ENCODE measurements around the gene MUC5B. TPM values are rescaled to one million over a fixed set of nuclear protein-coding genes. Genes with fewer than 3 reads are reported as not detected.

Gene MUC5B
- total RNA-seq, 1 donor from 2014 or later, result 16.0 TPM

DNA sequence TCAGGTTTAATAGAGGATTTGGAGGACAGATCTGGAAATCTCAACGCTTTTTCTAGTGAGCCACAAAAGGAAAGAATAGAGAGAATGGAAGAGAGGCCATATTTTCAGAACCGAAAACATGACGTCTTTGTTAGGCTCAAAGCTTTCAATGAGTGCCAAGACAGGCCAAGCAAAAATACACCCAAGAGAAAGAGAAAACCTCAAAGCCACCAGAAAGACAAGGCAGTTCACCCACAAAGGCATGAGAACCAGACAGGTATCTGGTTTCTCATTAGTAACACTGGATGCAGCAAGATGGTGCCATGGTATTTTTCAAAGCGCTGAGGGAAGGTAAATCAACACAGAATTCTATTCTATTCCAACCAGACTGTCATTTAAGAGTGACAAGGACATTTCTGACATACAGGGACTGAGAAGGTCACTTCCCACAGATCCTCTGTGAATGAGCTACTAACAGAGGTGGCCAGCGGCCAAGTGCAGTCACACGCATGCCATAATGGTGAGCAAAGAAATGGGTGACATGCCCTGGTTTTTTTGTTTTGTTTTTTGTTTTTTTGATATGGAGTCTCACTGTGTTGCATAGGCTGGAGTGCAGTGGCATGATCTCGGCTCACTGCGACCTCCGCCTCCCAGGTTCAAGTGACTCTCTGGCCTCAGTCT lies 44.7 kb downstream of the MUC5B start:
- no peak for ATAC-seq

DNA sequence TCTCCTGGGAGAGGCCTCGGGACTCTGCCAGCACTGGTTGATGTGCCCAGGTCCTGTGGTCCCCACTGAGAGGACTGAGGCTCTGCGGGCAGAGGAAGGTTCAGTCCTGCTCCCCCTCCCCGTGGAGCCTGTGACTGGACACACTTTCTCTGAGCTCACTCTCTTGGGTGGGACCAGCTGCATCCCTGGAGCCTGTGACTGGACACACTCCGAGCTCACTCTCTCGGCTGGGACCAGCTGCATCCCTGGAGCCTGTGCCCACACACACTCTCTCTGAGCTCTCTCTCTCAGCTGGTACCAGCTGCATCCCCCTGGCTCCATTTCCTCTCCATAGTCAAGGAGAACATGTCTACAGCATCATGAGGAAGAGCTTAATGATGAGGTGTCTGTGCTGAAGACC lies 47.1 kb downstream of the MUC5B start:
- ATAC-seq, result peak; percentile 25

DNA sequence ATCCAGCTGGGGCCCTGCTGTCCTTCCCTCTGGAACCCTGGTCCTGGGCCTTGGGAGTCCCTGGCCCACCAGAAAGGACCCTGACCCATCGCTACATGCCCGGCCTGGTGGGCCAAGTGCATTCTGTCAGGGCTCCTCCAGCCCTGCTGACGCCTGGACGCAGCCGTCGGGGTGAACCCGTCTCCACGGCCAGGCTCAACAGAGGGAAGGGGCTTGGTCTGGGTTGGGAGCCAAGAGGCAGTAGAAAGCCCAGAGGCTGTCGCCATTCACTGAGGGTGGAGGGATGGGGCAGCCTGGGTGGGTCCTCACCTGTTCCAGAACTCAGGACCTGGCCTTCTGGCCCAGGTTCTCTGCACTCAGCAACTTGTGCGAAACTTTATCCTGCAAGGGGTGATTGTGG lies 47.6 kb downstream of the MUC5B start:
- ATAC-seq, result peak; percentile 14

DNA sequence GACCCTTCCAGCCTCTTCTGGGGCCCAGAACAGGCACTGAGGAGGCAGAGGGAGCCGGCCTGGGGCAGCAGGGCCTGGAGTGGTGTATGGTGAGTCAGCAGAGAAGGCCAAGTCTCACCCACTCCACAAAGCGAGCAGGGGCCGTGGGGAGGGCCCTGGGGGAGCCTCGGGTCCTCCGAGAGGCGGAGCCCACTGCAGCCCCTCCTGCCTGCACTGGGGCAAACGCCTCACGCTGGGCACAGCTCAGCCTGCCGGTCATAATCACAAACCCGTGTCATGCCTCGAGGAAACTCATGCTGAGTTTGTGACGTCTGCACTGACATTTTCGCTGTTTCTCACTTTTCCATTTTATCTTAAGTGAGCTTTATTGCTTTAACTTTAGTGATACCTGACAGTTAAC lies 48.1 kb downstream of the MUC5B start:
- peak; percentile 30 for ATAC-seq

DNA sequence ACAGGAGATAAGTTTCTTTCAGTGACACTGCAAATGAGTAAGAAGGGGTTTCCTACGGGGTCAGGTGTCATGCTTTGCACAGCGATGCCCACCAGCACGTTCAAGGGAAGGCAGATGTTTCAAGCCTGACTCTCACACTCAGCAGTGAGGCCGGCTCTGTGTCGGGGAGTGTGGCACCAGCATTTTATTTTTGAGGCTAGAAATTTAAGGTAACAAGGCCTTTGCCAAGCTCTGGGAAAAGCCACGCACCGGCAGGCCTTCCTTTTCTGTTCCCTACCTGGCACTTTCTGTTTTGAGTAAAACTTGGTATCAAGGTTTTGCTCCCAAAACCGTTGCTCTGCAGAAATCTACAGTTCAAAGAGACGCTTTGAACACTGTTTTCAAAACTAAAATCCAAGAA lies 48.5 kb downstream of the MUC5B start:
- ATAC-seq, result no peak

DNA sequence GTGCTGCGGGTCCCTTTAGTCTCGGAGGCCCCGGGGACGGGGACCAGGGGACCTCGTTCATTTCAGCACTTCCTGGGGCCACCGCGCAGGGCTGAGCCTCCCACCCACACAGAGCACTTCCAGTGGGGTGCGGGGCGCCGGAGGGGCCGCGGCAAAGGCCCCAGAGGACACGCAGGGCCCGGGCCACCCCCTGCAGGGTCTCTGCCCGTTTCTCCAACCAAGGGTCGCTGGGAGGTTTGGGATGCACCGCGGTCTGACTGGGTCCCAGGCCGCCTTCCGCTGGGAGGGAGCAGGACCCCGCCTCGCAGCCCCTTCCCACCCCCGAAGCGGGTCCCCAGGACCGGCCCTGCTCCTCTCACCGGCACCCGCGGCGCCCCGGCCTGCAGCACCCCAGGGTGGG lies 49.1 kb downstream of the MUC5B start:
- peak; percentile 3 for ATAC-seq

DNA sequence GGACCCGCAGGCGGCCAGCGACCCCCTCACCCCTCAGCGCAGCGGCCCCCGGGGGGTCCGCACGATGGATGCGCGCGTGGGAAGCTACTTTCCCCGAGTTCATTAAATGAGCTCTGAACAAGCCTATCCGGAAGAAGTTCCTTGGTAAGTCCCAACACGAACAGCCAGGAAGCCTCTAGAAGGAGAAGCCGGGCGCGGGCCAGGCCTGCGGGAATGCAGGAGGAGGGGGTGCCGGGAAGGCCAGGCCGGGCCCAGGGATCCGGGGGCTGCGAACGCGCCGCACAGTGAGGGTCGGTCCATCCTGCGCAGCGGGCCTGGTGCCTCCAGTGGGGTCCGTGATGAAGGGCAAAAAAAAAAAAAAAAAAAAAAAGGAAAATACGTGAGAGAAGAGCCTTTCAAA lies 49.7 kb downstream of the MUC5B start:
- no peak for ATAC-seq

DNA sequence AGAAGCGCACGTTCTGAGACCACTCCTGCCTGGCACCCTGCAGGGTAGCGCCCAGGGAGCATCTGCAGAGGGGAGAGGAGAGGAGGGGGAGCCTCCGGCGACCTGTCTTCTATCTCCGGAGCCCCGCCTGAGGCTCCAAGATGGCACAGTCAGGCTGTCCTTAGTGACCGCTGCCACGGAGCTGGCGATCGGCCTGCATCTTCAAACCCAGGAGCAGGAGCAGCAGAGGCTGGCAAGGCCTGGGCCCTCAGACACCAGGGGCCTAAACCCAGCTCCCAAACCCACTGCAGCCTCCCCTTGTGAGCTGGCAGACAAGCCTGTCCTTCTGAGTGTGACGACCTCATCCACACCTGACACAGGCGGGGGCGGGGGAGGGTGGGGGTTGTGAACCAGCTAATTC lies 51.6 kb downstream of the MUC5B start:
- ATAC-seq, result no peak

DNA sequence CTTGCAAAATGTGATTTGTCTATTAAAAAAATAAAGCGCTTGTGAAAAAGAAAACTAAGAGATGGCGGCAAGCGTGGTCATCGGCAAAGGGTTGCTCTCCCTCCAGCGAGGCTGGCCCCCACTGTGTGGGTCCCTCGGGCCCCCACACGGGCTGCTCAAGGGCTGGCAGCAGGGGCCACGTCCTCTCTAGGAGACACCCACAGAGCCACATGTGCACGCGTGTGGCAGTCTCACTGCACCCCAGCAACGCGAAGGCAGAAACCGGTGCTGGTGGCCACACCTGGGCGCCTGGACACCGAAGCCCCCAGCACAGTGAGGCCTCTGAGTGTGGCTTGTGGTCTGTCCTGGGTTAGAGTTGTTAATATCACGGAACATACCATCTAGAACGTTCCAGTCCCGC lies 52.2 kb downstream of the MUC5B start:
- no peak for ATAC-seq

DNA sequence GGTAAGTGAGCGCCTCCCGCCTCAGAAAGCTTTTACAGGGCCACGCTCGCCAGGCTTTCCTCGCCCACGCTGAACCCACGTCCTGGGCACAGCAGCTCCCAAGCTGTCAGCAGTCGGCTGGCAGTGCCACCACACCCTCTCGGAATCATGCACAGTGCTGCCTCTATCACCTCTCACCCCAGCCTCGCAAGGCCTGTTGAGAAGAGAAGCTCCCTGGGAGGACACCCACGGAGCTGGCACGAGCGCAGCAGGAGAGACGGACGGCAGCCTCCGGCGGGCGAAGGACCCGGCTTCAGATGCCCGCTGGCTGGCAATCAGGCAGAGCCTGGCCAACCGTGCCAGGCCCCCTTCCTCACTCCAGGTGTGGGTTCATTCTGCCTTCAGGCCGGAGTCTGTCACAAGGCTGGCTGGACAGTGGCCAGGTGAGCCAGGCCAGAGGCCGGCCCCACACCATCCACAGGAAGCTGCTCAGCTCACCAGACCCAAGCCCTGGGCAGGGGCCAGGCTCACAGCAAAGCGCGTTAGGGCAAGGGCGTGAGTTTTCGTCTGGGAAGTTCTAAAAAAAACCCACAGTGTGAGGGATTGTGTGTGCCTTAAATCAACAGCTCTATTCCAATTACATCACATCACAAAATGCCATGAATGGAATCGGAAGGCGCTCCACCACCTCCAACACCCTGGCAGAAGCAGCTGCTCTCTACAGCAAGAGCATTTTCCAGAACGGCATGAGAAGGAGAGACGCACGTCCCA lies 53.4 kb downstream of the MUC5B start:
- ATAC-seq, result no peak

DNA sequence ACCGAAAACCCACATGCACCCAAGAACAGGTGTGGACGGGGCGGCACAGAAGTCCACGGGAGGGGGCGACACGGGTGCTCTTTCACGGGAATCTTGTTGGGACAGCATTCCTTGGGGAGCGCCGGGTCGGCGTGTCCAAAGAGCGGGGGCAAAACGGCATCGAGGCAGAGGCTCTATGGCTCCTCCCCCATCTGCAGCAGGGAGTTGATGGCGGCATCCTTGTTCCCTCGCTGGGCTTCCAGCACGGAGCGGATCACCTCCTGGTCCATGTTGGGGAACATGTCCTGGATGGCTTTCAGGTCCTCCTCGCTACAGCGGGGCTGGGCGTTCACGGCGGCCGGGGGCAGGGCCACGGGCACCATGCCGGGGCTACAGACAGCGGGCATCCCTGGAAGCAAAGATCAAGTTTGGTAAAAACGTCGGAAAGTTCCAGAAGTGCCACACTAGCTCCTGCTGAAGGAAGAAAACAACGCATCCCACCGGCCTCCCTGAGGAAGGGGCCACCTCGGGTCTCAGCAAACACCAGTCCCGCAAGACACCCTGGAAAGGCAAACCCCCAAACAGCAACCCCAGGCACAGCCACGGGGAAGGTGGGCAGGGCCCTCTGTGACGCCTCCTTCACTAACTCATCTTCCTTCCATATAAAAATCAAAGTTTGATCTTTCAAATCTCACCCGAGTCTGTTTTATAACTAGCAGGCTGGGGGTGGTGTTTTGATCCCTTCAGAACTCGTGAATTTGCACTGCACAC lies 54.2 kb downstream of the MUC5B start:
- no peak for ATAC-seq

DNA sequence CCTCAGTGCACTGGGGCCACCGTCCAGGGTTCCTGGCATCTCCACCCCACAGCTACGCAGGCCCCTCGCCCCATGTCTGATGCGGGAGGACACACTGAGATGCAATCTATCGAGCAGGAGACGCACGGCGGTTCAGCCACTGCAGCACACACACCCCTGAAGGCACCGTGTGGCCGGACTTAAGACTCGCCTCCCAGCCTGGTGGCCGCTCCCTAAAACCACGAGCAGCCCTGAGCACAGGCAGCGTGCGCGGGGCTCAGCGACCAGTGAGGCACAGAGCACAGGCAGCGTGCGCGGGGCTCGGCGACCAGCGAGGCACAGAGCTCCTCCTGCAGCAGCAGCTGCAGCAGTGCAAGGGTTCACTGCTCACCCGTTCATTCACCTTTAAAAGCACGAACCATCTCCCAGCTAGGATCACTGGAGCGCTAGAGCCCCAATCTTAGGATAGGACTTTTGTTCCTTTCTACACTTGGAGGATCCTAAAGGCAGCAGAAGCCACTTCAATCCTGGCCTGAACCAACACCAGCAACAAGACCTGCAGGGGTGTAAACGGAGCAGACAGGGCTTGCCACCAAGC lies 55.2 kb downstream of the MUC5B start:
- no peak for ATAC-seq

DNA sequence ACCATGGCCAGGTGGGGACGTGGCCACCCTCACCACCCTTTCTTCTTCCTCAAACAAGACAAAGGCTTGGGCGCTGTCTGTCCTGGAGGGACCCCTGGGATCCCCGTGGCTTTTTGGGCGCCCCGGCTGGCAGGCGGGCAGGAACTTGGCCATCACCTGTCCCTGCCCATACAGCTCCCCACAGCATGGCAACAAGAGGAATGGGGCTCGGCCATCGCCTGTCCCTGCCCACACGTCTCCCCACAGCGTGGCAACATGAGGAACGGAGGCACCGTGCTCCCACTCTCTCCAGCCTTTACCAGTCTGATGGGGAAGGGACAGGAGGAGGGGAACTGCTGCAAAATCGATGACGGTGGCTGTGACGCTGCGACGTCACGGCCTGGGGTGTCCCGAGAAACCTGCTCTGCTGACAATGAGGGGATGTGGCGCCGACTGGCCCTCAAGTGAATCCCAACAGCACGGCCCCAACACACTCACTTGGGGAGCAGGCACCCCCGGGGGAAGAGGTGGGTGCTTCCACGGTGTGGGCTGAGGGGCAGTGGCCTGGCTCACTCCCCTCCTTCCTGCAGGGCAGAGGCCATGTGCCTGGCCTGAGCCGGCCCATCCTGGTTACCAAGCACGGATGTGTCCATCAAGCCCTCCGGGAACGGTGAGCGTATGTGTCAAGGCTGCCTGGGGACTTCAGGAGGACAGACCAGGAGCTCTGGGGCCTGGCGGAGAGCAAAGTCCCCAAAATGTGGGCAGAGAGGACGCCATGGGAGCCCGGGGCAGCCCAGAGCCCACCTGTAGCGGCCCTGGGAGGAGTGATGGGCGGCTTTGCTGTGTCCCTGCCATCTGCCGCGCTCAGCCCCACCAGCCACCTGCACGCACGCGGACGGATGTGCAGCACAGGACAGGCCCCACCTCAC lies 56.2 kb downstream of the MUC5B start:
- ATAC-seq, result no peak

DNA sequence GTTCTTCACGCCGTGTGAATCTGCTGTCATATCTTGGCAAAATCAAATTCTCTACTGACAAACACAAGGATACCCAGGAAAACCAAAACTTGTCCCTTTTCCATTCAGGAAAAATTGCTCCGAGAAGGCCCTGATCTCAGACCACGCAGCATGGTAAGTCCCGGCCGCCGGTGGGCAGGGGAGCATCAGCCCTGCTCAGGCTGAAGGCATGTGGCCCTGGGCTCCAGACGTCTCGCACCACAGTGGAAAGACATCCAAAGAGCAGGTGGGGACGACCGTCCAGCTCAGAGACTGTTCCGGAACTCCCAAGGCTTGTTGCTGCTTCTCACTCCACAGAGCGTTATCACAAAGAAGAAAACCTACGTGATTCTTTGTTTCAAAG lies 56.8 kb downstream of the MUC5B start:
- ATAC-seq, result no peak

DNA sequence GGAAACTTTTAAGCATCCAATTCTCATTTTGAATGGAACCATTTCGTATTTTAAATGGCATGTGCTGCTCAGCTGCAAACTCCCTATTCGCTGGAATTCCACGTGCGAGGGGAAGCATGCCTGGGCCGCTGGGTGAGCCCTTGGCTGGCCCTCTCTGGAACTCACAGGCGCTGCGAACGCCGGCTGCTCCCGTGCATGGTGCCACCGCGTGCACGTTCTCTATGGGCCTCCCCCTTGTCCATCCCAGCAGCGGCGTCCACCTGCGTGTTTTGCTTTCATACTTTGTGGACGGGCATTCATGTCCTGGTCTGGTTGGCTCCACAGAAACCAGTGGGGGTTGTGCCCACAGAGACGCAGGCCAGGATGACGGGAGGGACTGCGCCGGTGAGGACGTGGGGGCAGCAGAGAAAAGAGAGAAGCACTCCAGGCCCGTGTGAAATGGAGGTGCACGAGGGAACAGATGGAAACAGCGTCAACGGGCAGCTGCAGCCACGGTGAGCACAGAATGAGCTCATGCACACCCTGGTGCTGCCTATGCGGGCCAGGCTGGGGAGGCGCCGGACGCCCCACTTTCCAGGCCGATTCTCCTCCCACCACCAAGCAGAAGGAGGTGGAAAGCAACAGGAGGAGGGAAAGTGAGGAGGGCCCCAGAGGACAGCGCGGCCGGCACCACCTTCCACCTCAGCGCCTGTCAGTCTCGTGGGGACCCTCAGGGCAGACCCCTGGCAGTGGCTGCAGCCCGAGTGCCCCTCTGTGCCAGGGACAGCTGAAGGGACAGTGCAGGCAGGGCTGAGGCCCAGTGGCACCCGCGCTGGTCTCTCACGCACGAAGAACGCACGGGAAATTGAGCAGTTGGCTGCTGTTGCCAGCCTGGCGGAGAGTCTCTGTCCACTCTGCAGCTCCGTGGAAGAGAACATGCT lies 57.5 kb downstream of the MUC5B start:
- no peak for ATAC-seq

DNA sequence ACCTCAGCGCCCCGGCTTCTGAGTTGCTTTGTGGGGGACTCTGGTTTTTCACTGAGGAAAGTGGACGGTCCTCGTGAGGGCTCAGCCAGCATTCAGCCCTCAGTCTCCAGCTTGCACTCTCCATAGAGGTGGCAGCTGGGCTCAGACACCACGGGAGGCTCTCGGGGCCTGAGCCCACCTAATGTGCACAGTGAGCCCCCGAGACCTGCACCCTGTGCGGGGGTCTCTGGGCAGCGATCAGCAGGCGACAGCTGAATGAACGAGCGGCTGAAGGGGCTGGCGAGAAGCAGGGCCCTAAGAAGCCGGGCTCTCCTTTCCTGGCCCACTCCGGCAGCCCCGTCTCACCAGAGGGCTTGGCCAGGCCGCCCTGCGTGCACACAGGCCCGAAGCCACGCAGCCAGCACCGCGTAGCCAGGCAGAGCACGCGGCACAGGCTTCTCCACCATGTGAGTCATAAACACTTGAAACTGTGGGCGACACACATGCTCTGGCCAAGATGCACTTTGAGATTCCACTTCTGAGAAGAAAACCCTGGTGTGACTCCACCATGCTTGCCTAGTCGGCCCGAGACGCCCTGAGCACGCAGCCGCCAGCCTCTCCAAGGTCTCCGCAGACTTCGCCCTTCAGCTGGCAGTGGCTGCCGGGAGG lies 58.6 kb downstream of the MUC5B start:
- no peak for ATAC-seq

DNA sequence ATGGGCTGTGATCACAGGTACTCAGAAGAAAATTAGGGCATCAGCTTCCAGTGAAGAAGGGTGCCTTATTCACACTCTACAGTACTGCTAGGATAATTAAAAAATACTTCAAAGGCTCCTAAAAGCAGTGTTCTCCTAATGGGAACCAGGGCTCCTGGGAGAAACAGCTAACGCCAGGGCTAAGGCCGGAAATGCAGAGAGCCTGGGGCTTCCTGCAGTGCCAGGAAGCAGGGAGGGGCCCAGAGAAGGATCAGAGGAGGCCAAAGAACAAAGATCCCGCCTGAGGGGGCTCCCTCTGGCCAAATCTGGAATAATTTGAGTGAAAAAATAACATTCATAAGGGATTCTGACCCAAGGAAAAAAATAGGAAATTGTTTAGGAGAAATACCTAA lies 59.1 kb downstream of the MUC5B start:
- ATAC-seq, result no peak

DNA sequence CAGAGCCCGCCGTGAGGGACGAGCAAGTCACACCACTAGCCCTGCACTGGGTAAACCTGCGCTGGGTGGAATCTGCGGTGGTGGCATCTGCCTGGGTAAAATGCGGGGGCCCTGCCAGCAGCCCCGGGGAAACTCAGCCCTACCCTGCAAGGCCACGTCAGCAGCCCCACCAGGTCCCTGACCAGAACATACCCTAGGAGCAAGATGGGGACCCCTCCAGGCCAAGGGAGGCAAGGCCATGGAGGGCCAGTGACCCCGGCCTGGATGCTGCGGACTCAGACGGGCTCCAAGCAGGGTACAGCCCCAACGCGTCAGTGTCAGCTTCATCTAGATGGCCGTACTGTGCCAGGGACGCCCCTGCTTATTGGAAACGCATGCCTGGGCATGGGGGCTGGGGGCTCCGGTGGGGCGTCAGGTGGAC lies 60.2 kb downstream of the MUC5B start:
- peak; percentile 9 for ATAC-seq

DNA sequence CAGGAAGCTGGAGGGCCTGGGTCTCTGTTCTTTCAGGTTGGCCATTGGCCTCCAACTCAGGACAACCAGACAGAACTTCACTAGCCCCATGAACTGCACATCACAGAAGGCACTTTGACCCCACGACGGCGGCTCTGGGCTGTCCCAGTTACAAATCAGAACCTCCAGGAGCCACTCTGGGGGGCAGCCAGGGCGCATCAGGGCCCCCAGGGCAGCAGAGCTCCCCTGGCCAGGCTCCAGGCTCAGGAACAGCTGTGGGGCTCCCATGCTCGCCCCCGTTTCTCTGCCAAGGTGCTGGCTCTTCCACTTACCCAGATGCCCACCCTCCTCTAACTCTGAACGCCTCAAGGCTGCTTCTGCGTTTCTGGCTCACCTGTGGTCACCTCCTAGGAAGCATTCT lies 61.0 kb downstream of the MUC5B start:
- ATAC-seq, result no peak

DNA sequence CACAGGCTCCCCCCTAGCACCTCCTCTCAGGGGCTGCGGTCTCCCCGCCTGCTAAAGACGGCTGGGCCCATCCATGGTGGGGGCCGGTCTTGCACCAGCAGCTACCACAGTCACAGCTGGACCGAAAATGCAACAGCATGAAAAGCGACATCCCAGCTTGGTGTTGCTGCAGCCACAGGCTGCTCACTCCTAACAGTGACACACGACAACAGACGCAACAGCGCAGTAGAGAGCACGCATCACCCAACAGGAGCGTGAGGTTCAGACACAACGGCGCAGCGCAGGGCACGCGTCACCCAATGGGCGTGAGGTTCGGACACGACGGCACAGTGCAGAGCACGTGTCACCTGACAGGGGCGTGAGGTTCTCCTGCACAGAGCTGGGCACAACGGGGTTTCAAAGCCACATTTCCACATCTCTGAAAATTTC lies 62.5 kb downstream of the MUC5B start:
- ATAC-seq, result no peak

DNA sequence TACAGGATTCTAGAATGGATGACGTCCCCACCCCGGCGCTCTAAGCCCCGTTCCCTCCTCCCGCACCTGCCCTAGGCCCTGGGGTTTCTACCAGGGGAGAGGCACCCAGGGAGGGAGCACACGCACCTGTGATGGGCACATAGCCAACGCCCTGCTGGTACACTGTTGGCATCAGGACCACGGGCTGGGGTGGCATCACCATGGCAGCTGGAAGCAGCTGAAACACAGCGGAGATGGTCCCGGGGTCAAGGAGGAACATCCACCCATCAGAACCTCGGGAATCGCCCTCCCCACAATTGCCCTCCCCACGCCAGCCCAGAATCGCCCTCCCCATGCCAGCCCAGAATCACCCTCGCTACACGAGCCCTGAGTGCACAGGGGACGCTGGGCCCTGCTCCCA lies 63.0 kb downstream of the MUC5B start:
- ATAC-seq, result no peak

All from esophagus mucosa (tissue), 1 donor.